Endodermal cell (in vitro differentiated cells): ENCODE measurements around the gene YPEL4. TPM values are rescaled to one million over a fixed set of nuclear protein-coding genes. Genes with fewer than 3 reads are reported as not detected.
A peak's percentile ranks its signal among the peaks of the same experiment; 100 is the strongest.

Source experiments
- DNase-seq: peaks from one replicate; pipeline ENCODE4 v3.0.0-alpha.2; 2017
- H3K27ac ChIP-seq: 2 replicates; pipeline ENCODE4 v1.5.1; 2013; ENCODE audit warnings: mild to moderate bottlenecking, low read depth, low read length, moderate library complexity
- H3K27me3 ChIP-seq: 2 replicates; pipeline ENCODE4 v1.6.1; 2013; ENCODE audit warnings: mild to moderate bottlenecking, low read length, moderate library complexity; ENCODE audit not compliant: insufficient read depth, control insufficient read depth, poor library complexity, severe bottlenecking
- H3K36me3 ChIP-seq: 2 replicates; pipeline ENCODE4 v1.7.0; 2013; ENCODE audit warnings: mild to moderate bottlenecking, low read length, moderate library complexity; ENCODE audit not compliant: control insufficient read depth, insufficient read depth
- H3K4me1 ChIP-seq: one replicate; pipeline ENCODE4 v1.7.0; 2013; ENCODE audit warnings: low read length; ENCODE audit not compliant: control insufficient read depth, insufficient read depth
- H3K4me3 ChIP-seq: 2 replicates; pipeline ENCODE4 v1.5.1; 2013; ENCODE audit warnings: mild to moderate bottlenecking, low read length, moderate library complexity
- H3K9ac ChIP-seq: 2 replicates; pipeline ENCODE4 v1.6.1; 2013; ENCODE audit warnings: mild to moderate bottlenecking, low read length, moderate library complexity; ENCODE audit not compliant: poor library complexity, severe bottlenecking; ENCODE audit errors: extremely low read depth
- H3K9me3 ChIP-seq: 2 replicates; pipeline ENCODE4 v1.6.1; 2013; ENCODE audit warnings: mild to moderate bottlenecking, low read length, moderate library complexity; ENCODE audit not compliant: control insufficient read depth
- H3K27ac Mint-ChIP-seq: 2 replicates; pipeline ENCODE4 v1.8.0; 2020; ENCODE audit warnings: mixed read lengths
- H3K27me3 Mint-ChIP-seq: 2 replicates; pipeline ENCODE4 v1.8.0; 2021; ENCODE audit warnings: mild to moderate bottlenecking, mixed read lengths; ENCODE audit not compliant: insufficient read depth
- H3K36me3 Mint-ChIP-seq: 2 replicates; pipeline ENCODE4 v1.8.0; 2020; ENCODE audit warnings: low read depth, mixed read lengths
- H3K4me1 Mint-ChIP-seq: 2 replicates; pipeline ENCODE4 v1.8.0; 2020; ENCODE audit warnings: mixed read lengths
- H3K4me3 Mint-ChIP-seq: 2 replicates; pipeline ENCODE4 v1.8.0; 2020; ENCODE audit warnings: mild to moderate bottlenecking, moderate library complexity, mixed read lengths
- H3K9me3 Mint-ChIP-seq: 2 replicates; pipeline ENCODE4 v1.8.0; 2020; ENCODE audit warnings: mild to moderate bottlenecking, mixed read lengths
- CTCF ChIP-seq: fragments of 200-600 bp; sonication (generic); conservative IDR thresholded peaks from 2 replicates; pipeline ENCODE4 v1.5.0; 2021; ENCODE audit warnings: antibody characterized with exemption, mild to moderate bottlenecking
- WGBS, 2 experiments: methylation state at CpG; one replicate each; pipeline versions ENCODE4 v1.1.5 to v1.1.7; 2013; ENCODE audit warnings: missing lambda C conversion rate in 2 of 2, mixed read lengths in 1 of 2; ENCODE audit not compliant: insufficient coverage in 1 of 2, insufficient read length in 1 of 2; 5-methylcytosine and 5-hydroxymethylcytosine counted together
- total RNA-seq, 2 donors: library from RNA; stranded (reverse); fragmentation: NEBNext Ultra II Directional in 1 of 2; extraction: Animal tissue kit (Norgen Biotek cat#: 25700) in 1 of 2; gene quantifications; 2 replicates in 1 of 2; 3 replicates in 1 of 2; pipeline ENCODE4 v1.2.1, GENCODE V29; 2021

Gene YPEL4
- total RNA-seq, 2 donors from 2014 or later, result not detected

DNA sequence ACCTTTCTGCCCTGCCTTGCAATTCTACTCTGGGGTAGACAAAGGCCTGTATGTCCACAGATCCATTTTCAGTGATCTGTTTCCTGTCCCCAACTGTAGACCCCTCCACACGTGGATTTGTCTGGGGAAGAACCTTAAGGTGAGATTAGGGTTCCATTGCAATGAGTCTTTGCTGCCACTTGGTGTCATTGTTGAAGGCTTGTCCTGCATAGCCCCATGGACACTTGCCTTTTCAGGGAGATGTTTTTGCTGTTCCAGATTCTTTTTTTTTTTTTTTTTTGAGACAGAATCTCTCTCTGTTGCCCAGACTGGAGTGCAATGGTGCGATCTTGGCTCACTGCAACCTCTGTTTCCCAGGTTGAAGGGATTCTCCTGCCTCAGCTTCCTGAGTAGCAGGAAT is 30.4 kb downstream of the YPEL4 start:
- Mint-ChIP-seq H3K36me3 (peaks cover 13% of the 10 kb centered on the region), H3K9me3 (peaks cover 17% of the 10 kb centered on the region), H3K27me3 (no peaks in the 10 kb centered on the region), H3K4me3 (no peak overlapping the region), H3K4me1 (no peaks in the 10 kb centered on the region), H3K27ac (no peak overlapping the region)
- peak; percentile 60 for TF ChIP-seq CTCF
- Histone ChIP-seq H3K4me1 (no peaks in the 10 kb centered on the region), H3K27me3 (no peaks in the 10 kb centered on the region), H3K27ac (no peak overlapping the region), H3K9me3 (peaks cover 13% of the 10 kb centered on the region), H3K9ac (no peak overlapping the region), H3K4me3 (no peak overlapping the region), H3K36me3 (no peaks in the 10 kb centered on the region)
- 81 to 100% methylated on average over 2 of the region's 2 CpGs for WGBS, 2 experiments
- DNase-seq, result no peak

GRCh38 chr11:57618438-57618837 is 31.3 kb downstream of the YPEL4 start:
- H3K4me1 Mint-ChIP-seq, result no peaks in the 10 kb centered on the region

GRCh38 chr11:57616595-57616994 is 33.1 kb downstream of the YPEL4 start:
- Mint-ChIP-seq H3K9me3 (peaks cover 17% of the 10 kb centered on the region), H3K27me3 (no peaks in the 10 kb centered on the region), H3K36me3 (peaks cover 30% of the 10 kb centered on the region), H3K4me3 (no peak overlapping the region), H3K4me1 (no peaks in the 10 kb centered on the region), H3K27ac (no peak overlapping the region)
- 85 to 93% methylated on average over 3 of the region's 3 CpGs for WGBS, 2 experiments
- H3K4me3 ChIP-seq, result no peak overlapping the region
- TF ChIP-seq CTCF, result no peak
- no peak for DNase-seq
- no peaks in the 10 kb centered on the region for H3K4me1 ChIP-seq
- H3K9me3 ChIP-seq, result peaks cover 13% of the 10 kb centered on the region
- peaks cover 2% of the 10 kb centered on the region for H3K36me3 ChIP-seq
- no peaks in the 10 kb centered on the region for H3K27me3 ChIP-seq
- no peak overlapping the region for H3K9ac ChIP-seq
- H3K27ac ChIP-seq, result no peak overlapping the region

More at GRCh38 chr11:57618438-57618837, 31.3 kb downstream of the YPEL4 start:
- Mint-ChIP-seq H3K36me3 (peaks cover 17% of the 10 kb centered on the region), H3K4me3 (no peak overlapping the region), H3K9me3 (peaks cover 17% of the 10 kb centered on the region), H3K27ac (no peak overlapping the region), H3K27me3 (no peaks in the 10 kb centered on the region)
- peaks cover 13% of the 10 kb centered on the region for H3K9me3 ChIP-seq
- no peaks in the 10 kb centered on the region for H3K27me3 ChIP-seq
- no peaks in the 10 kb centered on the region for H3K4me1 ChIP-seq
- no peak overlapping the region for H3K9ac ChIP-seq
- TF ChIP-seq CTCF, result no peak
- H3K4me3 ChIP-seq, result no peak overlapping the region
- H3K36me3 ChIP-seq, result no peaks in the 10 kb centered on the region
- H3K27ac ChIP-seq, result no peak overlapping the region
- no peak for DNase-seq
- 88 to 91% methylated on average over 2 of the region's 2 CpGs for WGBS, 2 experiments
